OCI-LY3 (cell line): ENCODE measurements around the gene ID1.

ENCODE experiments used
- H2AFZ ChIP-seq: fragments of 200-600, 300-600 bp; shearing (Covaris generic); 2 replicates; pipeline ENCODE4 v1.6.0; 2014; ENCODE audit warnings: antibody characterized with exemption, low read depth, low read length
- H3K27ac ChIP-seq: fragments of 200-600, 300-600 bp; sonication (generic); 2 replicates; pipeline ENCODE4 v1.5.1; 2014; ENCODE audit warnings: mild to moderate bottlenecking, low read length, moderate library complexity, mixed read lengths
- H3K27me3 ChIP-seq: fragments of 200-600, 300-600 bp; sonication (generic); 2 replicates; pipeline ENCODE4 v1.6.1; 2014; ENCODE audit warnings: low read depth, low read length, mixed read lengths
- H3K36me3 ChIP-seq: fragments of 200-600, 300-600 bp; sonication (generic); replicated peaks from 2 replicates; pipeline ENCODE3; 2014; ENCODE audit warnings: low read depth, low read length, mixed read lengths
- H3K4me1 ChIP-seq: fragments of 300-600, 200-600 bp; sonication (generic); 2 replicates; pipeline ENCODE4 v1.6.1; 2014; ENCODE audit warnings: low read length, mixed read lengths
- H3K4me2 ChIP-seq: fragments of 200-600, 300-600 bp; sonication (generic); 2 replicates; pipeline ENCODE4 v1.6.1; 2014; ENCODE audit warnings: low read length, mixed read lengths
- H3K4me3 ChIP-seq: fragments of 300-600, 200-600 bp; sonication (generic); 2 replicates; pipeline ENCODE4 v1.5.1; 2014; ENCODE audit warnings: antibody characterized with exemption, mild to moderate bottlenecking, low read length, moderate library complexity
- H3K79me2 ChIP-seq: fragments of 300-600, 200-600 bp; shearing (Covaris generic); 2 replicates; pipeline ENCODE4 v1.6.1; 2014; ENCODE audit warnings: mild to moderate bottlenecking, low read length, mixed read lengths
- H3K9ac ChIP-seq: fragments of 300-600, 200-600 bp; shearing (Covaris generic); 2 replicates; pipeline ENCODE4 v1.6.0; 2014; ENCODE audit warnings: mild to moderate bottlenecking, low read length, moderate library complexity
- H3K9me3 ChIP-seq: fragments of 200-600, 300-600 bp; shearing (Covaris generic); 2 replicates; pipeline ENCODE4 v1.6.1; 2014; ENCODE audit warnings: low read length, mixed read lengths; ENCODE audit not compliant: insufficient read depth
- H4K20me1 ChIP-seq: fragments of 200-600, 300-600 bp; sonication (generic); 2 replicates; pipeline ENCODE4 v1.6.1; 2016; ENCODE audit warnings: low read length, mixed read lengths; ENCODE audit not compliant: insufficient read depth
- CTCF ChIP-seq: fragments of 200-600, 300-600 bp; sonication (generic); IDR thresholded peaks from 2 replicates; pipeline ENCODE4 v1.5.1; 2014; ENCODE audit warnings: antibody characterized with exemption, low read length, low read depth
- EZH2phosphoT487 ChIP-seq: fragments of 200-600 bp; shearing (Covaris generic); IDR thresholded peaks from 2 replicates; pipeline ENCODE4 v1.6.1; 2018; ENCODE audit warnings: antibody characterized with exemption, mixed run types, low read depth

The ID1 gene

GRCh38 chr20:31632548-31633338 lies 27.7 kb downstream of the ID1 start:
- no peak for TF ChIP-seq EZH2phosphoT487
- no peak for TF ChIP-seq CTCF
- Histone ChIP-seq H3K36me3 (no peaks in the 10 kb centered on the region), H3K4me3 (no peak overlapping the region), H3K9me3 (no peaks in the 10 kb centered on the region), H3K4me2 (no peak overlapping the region), H3K4me1 (peaks cover 7% of the 10 kb centered on the region), H2AFZ (no peak overlapping the region), H4K20me1 (no peaks in the 10 kb centered on the region), H3K79me2 (no peaks in the 10 kb centered on the region), H3K9ac (no peak overlapping the region), H3K27ac (no peak overlapping the region), H3K27me3 (no peaks in the 10 kb centered on the region)

- no peak overlapping the region for H2AFZ ChIP-seq
- H3K9me3 ChIP-seq, result no peaks in the 10 kb centered on the region
- peaks cover 12% of the 10 kb centered on the region for H3K4me1 ChIP-seq
- no peaks in the 10 kb centered on the region for H4K20me1 ChIP-seq
- no peak overlapping the region for H3K9ac ChIP-seq
- no peak overlapping the region for H3K4me3 ChIP-seq
- no peak overlapping the region for H3K4me2 ChIP-seq
- no peak overlapping the region for H3K27ac ChIP-seq
- no peaks in the 10 kb centered on the region for H3K79me2 ChIP-seq
- H3K27me3 ChIP-seq, result no peaks in the 10 kb centered on the region
- TF ChIP-seq EZH2phosphoT487 (no peak), CTCF (no peak)
- H3K36me3 ChIP-seq, result no peaks in the 10 kb centered on the region
Measured at GRCh38 chr20:31633339-31633914, 28.3 kb downstream of the ID1 start.

- H4K20me1 ChIP-seq, result no peaks in the 10 kb centered on the region
- no peak within 1 kb of the TSS for H2AFZ ChIP-seq
- no peak within 1 kb of the TSS for H3K4me2 ChIP-seq
- H3K9me3 ChIP-seq, result no peaks in the 10 kb centered on the region
- TF ChIP-seq EZH2phosphoT487 (no peak), CTCF (no peak)
- H3K36me3 ChIP-seq, result no peaks in the 10 kb centered on the region
- no peaks in the 10 kb centered on the region; the same call in 1 of the 2 replicates for H3K27me3 ChIP-seq
- no peaks in the 10 kb centered on the region for H3K79me2 ChIP-seq
- H3K9ac ChIP-seq, result no peak within 1 kb of the TSS
- H3K27ac ChIP-seq, result no peak within 1 kb of the TSS
- H3K4me3 ChIP-seq, result no peak within 1 kb of the TSS
- H3K4me1 ChIP-seq, result peaks cover 7% of the 10 kb centered on the region
Measured at GRCh38 chr20:31637660-31638059, 32.6 kb downstream of the ID1 start, which contains the start of gene COX4I2. Gene COX4I2 (plus strand): TSS chr20:31637912. CDS start chr20:31639018, 1,106 bp downstream.

GRCh38 chr20:31638317-31638716 lies 33.2 kb downstream of the ID1 start:
- no peak overlapping the region for H3K27ac ChIP-seq
- H3K4me3 ChIP-seq, result no peak overlapping the region

More at GRCh38 chr20:31638317-31638716, 33.2 kb downstream of the ID1 start:
- Histone ChIP-seq H3K79me2 (no peaks in the 10 kb centered on the region), H3K4me1 (peaks cover 12% of the 10 kb centered on the region), H3K4me2 (no peak overlapping the region), H4K20me1 (no peaks in the 10 kb centered on the region), H2AFZ (no peak overlapping the region), H3K9me3 (no peaks in the 10 kb centered on the region), H3K9ac (no peak overlapping the region), H3K27me3 (no peaks in the 10 kb centered on the region; the same call in 1 of the 2 replicates), H3K36me3 (no peaks in the 10 kb centered on the region)
- no peak for TF ChIP-seq EZH2phosphoT487
- TF ChIP-seq CTCF, result no peak
